HepG2 (cell line): Measurements from ENCODE around the gene MAMSTR. TPM values are rescaled to one million over a fixed set of nuclear protein-coding genes. Genes with fewer than 3 reads are reported as not detected.

Source experiments
- AHDC1 ChIP-seq: sonication (generic); formaldehyde crosslinking; IDR thresholded peaks from 2 replicates; pipeline ENCODE4 v1.5.1; 2020; ENCODE audit warnings: mild to moderate bottlenecking, missing genetic modification reagents, borderline replicate concordance
- CBX2 ChIP-seq, 2 experiments: fragments of 200-600 bp in 1 of 2; sonication (generic); formaldehyde crosslinking in 1 of 2; IDR thresholded peaks; 2 replicates each; pipeline versions ENCODE4 v1.7.0 to v1.8.1; 2018 to 2022; ENCODE audit warnings: low read depth in 2 of 2, low read length in 1 of 2, mild to moderate bottlenecking in 1 of 2, missing genetic modification reagents in 1 of 2
- CTCF ChIP-seq: sonication (generic); formaldehyde crosslinking; IDR thresholded peaks from 2 replicates; pipeline ENCODE4 v1.5.0; 2020; ENCODE audit warnings: mild to moderate bottlenecking, missing genetic modification reagents, moderate library complexity
- GATAD2A ChIP-seq: IDR thresholded peaks from 2 replicates; pipeline ENCODE4 v1.6.1; 2016
- KLF13 ChIP-seq: sonication (generic); formaldehyde crosslinking; IDR thresholded peaks from 2 replicates; pipeline ENCODE4 v1.4.0; 2020; ENCODE audit warnings: mild to moderate bottlenecking, missing genetic modification reagents
- MAFG ChIP-seq: sonication (generic); formaldehyde crosslinking; IDR thresholded peaks from 2 replicates; pipeline ENCODE4 v1.5.1; 2020; ENCODE audit warnings: mild to moderate bottlenecking, missing genetic modification reagents
- PREB ChIP-seq: sonication (generic); formaldehyde crosslinking; IDR thresholded peaks from 2 replicates; pipeline ENCODE4 v1.4.0; 2020; ENCODE audit warnings: missing genetic modification reagents
- RAD21 ChIP-seq: fragments of 450-650 bp; formaldehyde crosslinking; IDR thresholded peaks from 2 replicates; pipeline ENCODE4 v1.5.0; 2020; ENCODE audit warnings: mild to moderate bottlenecking
- RELA ChIP-seq: sonication (generic); formaldehyde crosslinking; IDR thresholded peaks from 2 replicates; pipeline ENCODE4 v1.4.0; 2020; ENCODE audit warnings: missing genetic modification reagents
- SNAPC2 ChIP-seq: sonication (generic); formaldehyde crosslinking; IDR thresholded peaks from 2 replicates; pipeline ENCODE4 v1.8.1; 2022; ENCODE audit warnings: mild to moderate bottlenecking, missing genetic modification reagents
- SNAPC4 ChIP-seq: sonication (generic); formaldehyde crosslinking; IDR thresholded peaks from 2 replicates; pipeline ENCODE4 v1.4.0; 2020; ENCODE audit warnings: mild to moderate bottlenecking, missing genetic modification reagents
- SP1 ChIP-seq, 2 experiments: fragments of 450-650 bp in 1 of 2; sonication (generic) in 1 of 2; formaldehyde crosslinking in 1 of 2; IDR thresholded peaks; 2 replicates each; pipeline versions ENCODE4 v1.4.0 to v1.6.1; 2016 to 2020; ENCODE audit warnings: missing genetic modification reagents in 1 of 2
- TBL1XR1 ChIP-seq: fragments of 150-350 bp; IDR thresholded peaks from 2 replicates; pipeline ENCODE4 v1.6.1; 2014; ENCODE audit warnings: borderline replicate concordance, low read length; ENCODE audit not compliant: partially characterized antibody
- ZBTB38 ChIP-seq: sonication (generic); formaldehyde crosslinking; IDR thresholded peaks from 2 replicates; pipeline ENCODE4 v1.5.1; 2020; ENCODE audit warnings: mild to moderate bottlenecking, missing genetic modification reagents
- ZFX ChIP-seq: sonication (generic); formaldehyde crosslinking; IDR thresholded peaks from 2 replicates; pipeline ENCODE4 v1.4.0; 2020; ENCODE audit warnings: mild to moderate bottlenecking, low read depth, missing genetic modification reagents, moderate library complexity
- ZNF256 ChIP-seq: sonication (generic); formaldehyde crosslinking; conservative IDR thresholded peaks from 2 replicates; pipeline ENCODE4 v1.4.0; 2020; ENCODE audit warnings: missing genetic modification reagents
- ZNF510 ChIP-seq: sonication (generic); formaldehyde crosslinking; IDR thresholded peaks from 2 replicates; pipeline ENCODE4 v1.4.0; 2020; ENCODE audit warnings: low read depth, mild to moderate bottlenecking, missing genetic modification reagents
- polyA plus RNA-seq, 8 experiments: library from polyadenylated mRNA; depleted of rRNA in 3 of 8; stranded (reverse) in 7 of 8; unstranded in 1 of 8; fragments of >200 nt; fragmentation: Illumina TruSeq in 4 of 8; extraction: Trizol in 4 of 8; gene quantifications; 2 replicates each; pipeline versions ENCODE4 v1.2.1 to v1.2.3, GENCODE V29; 2011 to 2016; ENCODE audit warnings: low read depth in 4 of 8, missing spikeins in 1 of 8, mixed read lengths in 1 of 8; ENCODE audit not compliant: insufficient read depth in 1 of 8
- total RNA-seq, 5 experiments: library from RNA; depleted of rRNA; stranded (reverse); fragments of >200 nt; fragmentation: Illumina TruSeq; extraction: Trizol; gene quantifications; 2 replicates each; pipeline ENCODE4 v1.2.3, GENCODE V29; 2016; ENCODE audit warnings: low read depth in 1 of 5

MAMSTR gene
- total and polyA plus RNA-seq, 2 of the 13 experiments (the other 11 are each of a cell fraction or from before 2014, with no cell fraction given), result 2.2 to 2.4 TPM

- TF ChIP-seq CTCF (CRISPR knock-in tag) (no peak), AHDC1 (CRISPR knock-in tag) (0 out of 2 replicates have a peak, but pooled peaks have one; percentile 21), MAFG (CRISPR knock-in tag) (no peak), PREB (CRISPR knock-in tag) (no peak), GATAD2A (CRISPR knock-in tag) (no peak), SNAPC2 (no peak), ZNF256 (CRISPR knock-in tag) (no peak), ZFX (CRISPR knock-in tag) (no peak), RELA (CRISPR knock-in tag) (no peak), TBL1XR1 (no peak), KLF13 (CRISPR knock-in tag) (no peak), SNAPC4 (CRISPR knock-in tag) (no peak), ZBTB38 (CRISPR knock-in tag) (no peak), RAD21 (CRISPR knock-in tag) (no peak), SP1 (IDR thresholded peaks at IDR 0.05) (no peak), SP1 (CRISPR knock-in tag; IDR thresholded peaks at IDR 0.05) (no peak), ZNF510 (CRISPR knock-in tag) (no peak), CBX2 (IDR thresholded peaks at IDR 0.05; ENCODE audit: low read depth, low read length) (no peak), CBX2 (CRISPR knock-in tag; IDR thresholded peaks at IDR 0.05; ENCODE audit: low read depth) (no peak)
Measured at GRCh38 chr19:48685583-48685982, 33.9 kb downstream of the MAMSTR start (continued).
